Suppressor macrophage (primary cell): ENCODE results near the gene MGST2.

ENCODE experiments used
- DNase-seq, 4 experiments: peaks; one replicate each; pipeline ENCODE4 v3.0.0-alpha.2; 2020 to 2022

The MGST2 gene

DNA sequence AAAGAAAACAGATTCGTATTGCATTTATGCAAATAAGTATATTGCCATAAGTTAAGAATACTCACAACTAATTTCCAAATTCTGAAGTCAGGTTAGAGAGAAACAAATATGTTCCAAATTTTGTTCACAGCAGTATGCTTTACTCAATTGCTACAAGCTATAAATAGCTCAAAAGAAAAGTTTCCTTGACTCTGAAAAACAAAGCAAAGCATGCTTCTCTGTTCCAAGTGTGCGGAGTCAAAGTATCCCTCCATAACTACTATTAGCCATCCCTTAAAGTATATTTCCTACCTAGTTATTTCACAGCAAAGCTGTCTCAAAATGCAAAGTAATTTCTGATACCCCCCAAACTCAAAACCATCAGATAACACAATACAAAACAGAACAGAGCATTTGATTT is 47.3 kb downstream of the MGST2 start:
- DNase-seq, result no peak

GRCh38 chr4:139715746-139716391 is 50.2 kb downstream of the MGST2 start:
- no peak for DNase-seq

DNA sequence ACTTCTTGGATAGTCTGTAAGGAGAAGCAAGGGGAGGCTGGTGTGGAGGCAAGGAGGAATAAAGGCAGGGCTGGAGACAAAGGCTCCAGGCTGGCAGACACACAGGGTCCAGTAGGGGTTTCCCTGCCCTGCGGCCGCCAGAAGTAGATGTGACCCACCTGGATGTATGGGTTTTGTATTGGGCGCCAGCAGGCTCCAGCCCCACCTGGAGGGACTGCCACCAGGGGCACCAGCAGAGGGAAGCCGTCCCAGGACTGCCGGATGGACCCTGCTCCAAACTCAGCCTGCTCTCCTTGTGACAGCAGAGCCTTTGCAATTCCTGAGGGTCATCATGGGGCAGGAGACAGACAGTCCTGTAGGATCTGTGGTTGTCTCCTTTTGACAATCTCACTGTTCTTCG is 52.7 kb downstream of the MGST2 start:
- no peak for DNase-seq

DNA sequence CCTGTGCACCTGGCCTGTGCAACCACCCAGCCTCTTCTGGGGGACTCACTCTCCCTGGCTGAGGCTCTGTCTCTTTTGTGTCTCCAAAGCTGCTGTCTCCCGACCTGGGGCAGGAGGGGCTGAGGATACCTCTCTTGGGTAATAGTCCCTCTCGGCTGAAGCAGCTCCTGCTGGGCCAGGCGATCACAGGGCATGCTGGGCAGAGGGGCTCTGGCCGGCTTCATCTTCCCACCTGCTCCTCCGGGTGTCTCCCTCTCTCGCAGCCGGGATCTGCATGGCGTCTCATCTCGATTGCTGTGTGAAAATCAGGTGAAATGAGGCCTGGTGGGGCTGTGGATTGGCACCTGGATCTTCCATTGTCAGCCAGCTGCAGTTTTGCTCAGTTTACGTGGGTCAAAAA is 53.2 kb downstream of the MGST2 start:
- DNase-seq, result no peak

GRCh38 chr4:139719381-139720101 is 53.9 kb downstream of the MGST2 start:
- DNase-seq, result no peak

DNA sequence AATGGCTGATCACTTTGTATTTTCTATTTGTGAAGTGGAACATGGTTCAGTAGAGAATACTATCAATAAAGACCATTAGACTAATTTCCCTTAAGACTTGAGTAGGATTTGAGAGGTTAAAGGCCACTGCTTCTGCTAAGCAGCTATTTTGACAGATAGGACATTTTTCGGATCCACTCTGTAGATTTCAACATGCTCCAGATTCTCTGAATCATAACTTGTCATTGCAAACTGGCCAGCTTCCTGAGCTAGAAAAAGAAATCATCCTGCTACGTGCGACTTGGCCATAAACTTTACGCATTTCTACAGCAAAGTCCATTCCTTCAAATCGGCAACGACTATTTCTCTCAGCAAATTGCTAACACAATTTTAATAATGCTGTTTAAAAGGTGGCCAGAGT is 55.2 kb downstream of the MGST2 start:
- DNase-seq, result no peak

GRCh38 chr4:139721789-139722188 is 56.2 kb downstream of the MGST2 start:
- no peak for DNase-seq

- DNase-seq, result no peak
Measured at GRCh38 chr4:139725236-139725635, 59.6 kb downstream of the MGST2 start.

- DNase-seq, result no peak
Measured at GRCh38 chr4:139726615-139727014, 61.0 kb downstream of the MGST2 start.

GRCh38 chr4:139728146-139728545 is 62.5 kb downstream of the MGST2 start:
- no peak for DNase-seq

GRCh38 chr4:139728840-139729239 is 63.2 kb downstream of the MGST2 start:
- no peak for DNase-seq

DNA sequence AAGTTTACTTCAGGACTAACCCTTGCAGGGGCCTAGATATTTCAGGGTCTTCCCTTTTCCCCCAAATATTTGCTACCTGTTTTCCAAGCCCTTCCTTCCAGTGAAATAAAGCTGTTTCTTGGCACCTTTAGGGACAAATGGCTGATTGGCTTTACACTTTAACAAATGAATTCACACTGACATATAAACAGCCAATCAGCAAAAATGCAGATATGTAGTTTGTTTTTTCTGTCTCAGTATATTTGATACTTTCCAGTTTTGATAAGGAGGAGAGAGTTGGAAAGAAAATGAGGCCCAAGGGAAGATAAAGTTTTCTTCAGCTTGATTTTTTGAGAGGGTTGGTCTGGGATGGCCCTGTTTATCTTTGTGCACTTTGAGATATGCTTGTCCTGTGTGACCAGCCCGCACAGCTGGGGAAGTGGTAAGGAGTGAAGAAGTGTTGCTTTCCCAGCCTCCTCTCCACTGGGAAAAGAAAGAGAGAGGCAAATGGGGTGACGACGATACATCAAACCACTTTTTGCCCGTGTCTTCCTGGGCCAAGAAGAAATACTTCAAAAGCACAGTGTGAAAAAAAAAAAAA is 67.5 kb downstream of the MGST2 start:
- no peak for DNase-seq

- DNase-seq, result peak; percentile 66 to 81 (median 72)
Measured at GRCh38 chr4:139734201-139734874, 68.7 kb downstream of the MGST2 start.

GRCh38 chr4:139734875-139735380 is 69.3 kb downstream of the MGST2 start:
- DNase-seq, result peak; percentile 62 to 83 (median 72)

- DNase-seq, result peak; percentile 9 to 51 (median 32)
Measured at GRCh38 chr4:139735381-139736273, 70.0 kb downstream of the MGST2 start.

GRCh38 chr4:139736274-139736660 is 70.6 kb downstream of the MGST2 start:
- DNase-seq, result peak in 3 of 4 experiments; percentile 25 to 38 (median 27)

DNA sequence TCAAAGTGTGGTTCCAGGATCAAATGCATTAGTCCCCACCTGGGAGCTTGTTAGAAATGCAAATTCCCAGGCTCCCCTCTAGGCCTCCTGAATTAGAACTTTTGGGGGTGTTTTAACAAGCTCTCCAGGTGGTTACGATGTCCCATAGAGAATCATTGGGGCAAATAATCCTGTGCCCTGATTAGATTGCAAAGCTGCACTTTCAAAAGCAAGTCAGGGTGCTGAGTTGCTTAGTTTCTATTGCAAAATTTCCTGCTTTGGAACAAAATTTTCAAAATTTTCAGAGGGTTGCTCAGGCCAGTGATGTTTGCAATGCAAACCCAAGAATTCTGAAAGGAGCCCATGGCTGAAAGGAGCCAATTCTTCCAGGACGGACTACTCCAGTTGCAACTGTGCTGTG is 71.0 kb downstream of the MGST2 start:
- DNase-seq, result peak in 3 of 4 experiments; percentile 29 to 62 (median 40)

DNA sequence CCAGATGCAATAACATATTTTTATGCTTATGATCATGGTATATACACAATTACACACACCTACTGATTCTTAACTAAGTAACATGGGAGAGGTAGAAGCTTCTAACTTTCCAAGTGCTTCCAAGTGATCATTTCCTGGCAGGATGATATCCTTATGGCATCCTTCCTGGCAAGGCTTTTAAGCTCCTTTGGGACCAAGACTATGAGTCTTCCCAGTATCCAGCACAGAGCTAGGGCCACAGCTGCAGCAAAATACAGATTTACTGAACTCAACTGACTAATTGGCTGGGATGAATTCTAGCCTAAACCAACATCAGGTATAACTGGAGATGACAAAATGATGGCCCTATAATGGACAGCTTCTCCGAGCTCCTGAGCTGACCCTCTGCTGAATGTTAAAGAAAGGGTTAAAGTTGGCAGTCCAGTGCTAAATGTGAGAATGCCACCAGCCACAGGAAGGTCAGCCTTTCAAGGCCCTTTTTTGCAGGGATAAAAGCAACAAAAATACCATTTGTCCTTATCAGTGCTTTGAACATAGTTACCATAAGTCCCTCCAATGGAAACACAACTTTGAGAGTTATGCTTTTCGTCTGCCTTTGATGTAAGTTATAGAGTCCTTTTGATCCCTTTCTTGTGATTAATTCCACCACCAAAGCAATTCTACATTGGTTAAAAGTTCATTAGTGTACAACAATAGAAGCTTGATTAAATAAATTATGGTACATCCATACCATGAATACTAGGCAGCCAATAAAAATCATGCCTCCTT is 73.4 kb downstream of the MGST2 start:
- no peak for DNase-seq

DNA sequence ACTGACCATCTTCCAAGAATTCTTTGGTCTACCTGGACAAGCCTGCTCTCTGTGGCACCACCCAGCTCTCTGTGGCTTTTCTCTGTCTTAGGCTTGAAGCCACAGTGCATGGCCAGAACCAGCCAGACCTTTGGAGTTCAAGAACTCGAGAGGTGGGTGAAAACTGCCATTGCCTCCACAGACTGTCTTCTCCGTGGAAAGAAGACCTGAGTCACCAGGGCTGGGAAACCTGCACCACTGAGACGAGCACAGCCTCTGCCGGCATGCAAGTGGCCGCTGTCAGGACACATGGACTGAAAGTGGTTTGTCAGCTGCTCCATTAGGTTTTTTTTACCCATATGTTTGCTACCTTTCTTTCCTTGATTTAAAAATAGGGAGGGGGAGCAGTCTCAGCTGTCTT is 74.5 kb downstream of the MGST2 start:
- peak in 3 of 4 experiments; percentile 29 to 64 (median 59) for DNase-seq

- peak; percentile 84 to 93 (median 89) for DNase-seq
Measured at GRCh38 chr4:139740531-139741041, 75.0 kb downstream of the MGST2 start.

DNA sequence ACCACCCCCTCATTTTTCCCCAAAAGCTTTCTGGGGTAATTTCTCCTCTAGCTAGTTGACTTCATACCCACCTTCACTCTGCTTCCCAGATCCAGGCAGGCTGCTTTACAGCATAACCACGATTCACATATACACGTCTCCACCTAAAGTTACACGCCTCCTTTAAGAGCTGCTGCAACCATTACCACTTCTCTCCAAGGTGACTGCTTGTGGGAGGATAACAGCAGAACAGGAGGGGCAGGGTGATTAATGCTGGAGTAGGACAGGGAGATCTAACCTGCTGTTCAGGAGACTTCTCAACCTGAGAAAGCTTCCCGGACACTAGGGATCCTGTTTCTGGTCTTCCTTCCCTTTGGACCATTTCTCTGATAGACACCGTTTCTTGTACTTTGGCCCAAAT is 77.4 kb downstream of the MGST2 start:
- no peak for DNase-seq
